Measurements from ENCODE around the gene PPEF2. TPM values are rescaled to one million over a fixed set of nuclear protein-coding genes. Genes with fewer than 3 reads are reported as not detected.

Gene PPEF2
- total RNA-seq, 1 donor from 2014 or later, result not detected

DNA sequence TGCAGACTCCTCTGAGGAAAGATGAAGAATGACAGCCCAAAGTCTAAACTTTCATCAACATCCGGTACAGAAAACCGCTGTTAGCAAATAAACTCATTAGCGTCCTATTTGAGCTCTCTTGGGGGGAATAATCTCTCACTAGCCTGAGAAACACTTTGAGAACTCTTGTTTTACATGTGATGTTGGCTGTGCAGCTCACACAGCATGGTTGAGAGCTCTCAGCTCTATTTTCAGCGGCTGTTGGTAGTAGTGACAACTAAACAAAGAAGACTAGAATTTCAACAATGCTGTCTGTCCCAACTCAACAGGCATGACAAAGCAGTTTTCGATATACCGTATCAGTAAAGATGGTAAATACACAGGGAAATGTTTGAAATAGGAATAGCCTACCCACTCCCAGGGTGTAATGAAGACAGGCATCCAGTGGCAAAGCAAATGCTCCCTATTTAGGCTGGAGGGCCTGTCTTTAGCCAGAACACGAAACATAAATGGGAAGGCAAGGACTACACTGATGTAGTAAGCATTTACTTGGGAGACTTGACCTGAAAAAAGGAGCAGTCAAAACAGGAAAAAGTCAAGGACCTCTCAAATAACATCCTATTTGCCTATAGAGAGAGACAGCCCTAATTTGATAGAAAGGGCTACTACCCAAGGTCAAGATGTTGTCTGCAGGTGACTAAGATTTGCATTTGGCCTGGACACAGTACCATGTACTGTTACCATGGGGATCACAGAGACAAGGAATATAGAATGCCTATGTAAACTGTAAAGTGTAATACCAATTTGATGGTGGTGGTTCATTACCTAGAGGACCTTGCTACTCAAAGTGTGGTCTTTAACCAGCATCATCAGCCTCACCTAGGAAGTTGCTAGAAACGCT is 60.4 kb downstream of the PPEF2 start:
- TF ChIP-seq, protein P1, sequence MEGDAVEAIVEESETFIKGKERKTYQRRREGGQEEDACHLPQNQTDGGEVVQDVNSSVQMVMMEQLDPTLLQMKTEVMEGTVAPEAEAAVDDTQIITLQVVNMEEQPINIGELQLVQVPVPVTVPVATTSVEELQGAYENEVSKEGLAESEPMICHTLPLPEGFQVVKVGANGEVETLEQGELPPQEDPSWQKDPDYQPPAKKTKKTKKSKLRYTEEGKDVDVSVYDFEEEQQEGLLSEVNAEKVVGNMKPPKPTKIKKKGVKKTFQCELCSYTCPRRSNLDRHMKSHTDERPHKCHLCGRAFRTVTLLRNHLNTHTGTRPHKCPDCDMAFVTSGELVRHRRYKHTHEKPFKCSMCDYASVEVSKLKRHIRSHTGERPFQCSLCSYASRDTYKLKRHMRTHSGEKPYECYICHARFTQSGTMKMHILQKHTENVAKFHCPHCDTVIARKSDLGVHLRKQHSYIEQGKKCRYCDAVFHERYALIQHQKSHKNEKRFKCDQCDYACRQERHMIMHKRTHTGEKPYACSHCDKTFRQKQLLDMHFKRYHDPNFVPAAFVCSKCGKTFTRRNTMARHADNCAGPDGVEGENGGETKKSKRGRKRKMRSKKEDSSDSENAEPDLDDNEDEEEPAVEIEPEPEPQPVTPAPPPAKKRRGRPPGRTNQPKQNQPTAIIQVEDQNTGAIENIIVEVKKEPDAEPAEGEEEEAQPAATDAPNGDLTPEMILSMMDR (IDR thresholded peaks at IDR 0.05; ENCODE audit: unreplicated experiment), result no peak
- Mint-ChIP-seq H3K4me1 (ENCODE audit: unreplicated experiment) (peaks cover 14% of the 10 kb centered on the region), H3K9me3 (ENCODE audit: unreplicated experiment) (no peaks in the 10 kb centered on the region), H3K27me3 (ENCODE audit: unreplicated experiment) (peaks cover 4% of the 10 kb centered on the region), H3K36me3 (ENCODE audit: low read depth, unreplicated experiment) (no peaks in the 10 kb centered on the region), H3K4me3 (ENCODE audit: unreplicated experiment) (no peak overlapping the region), H3K27ac (ENCODE audit: unreplicated experiment) (no peak overlapping the region)
- DNase-seq (ENCODE audit: low spot score), result no peak

DNA sequence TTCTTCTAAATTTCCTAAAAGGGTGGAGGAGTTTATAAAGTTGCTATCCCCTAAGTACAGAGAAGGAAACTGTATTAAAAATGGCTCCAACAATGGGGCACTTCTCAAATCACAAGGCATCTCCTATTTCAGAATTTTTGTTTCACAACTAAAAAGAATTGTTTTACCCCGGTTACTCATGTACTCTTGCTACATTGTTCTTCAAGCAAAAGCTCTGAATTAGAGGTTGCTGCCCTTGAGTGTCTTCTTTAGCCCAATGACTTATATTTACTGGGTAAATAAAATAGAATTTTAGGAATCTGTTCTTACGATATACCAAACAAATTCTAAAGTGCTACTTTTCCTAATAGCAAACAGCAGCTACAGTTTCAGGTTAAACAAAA is 67.5 kb downstream of the PPEF2 start:
- Mint-ChIP-seq H3K36me3 (ENCODE audit: low read depth, unreplicated experiment) (no peaks in the 10 kb centered on the region), H3K4me1 (ENCODE audit: unreplicated experiment) (peaks cover 5% of the 10 kb centered on the region), H3K27me3 (ENCODE audit: unreplicated experiment) (peaks cover 4% of the 10 kb centered on the region), H3K9me3 (ENCODE audit: unreplicated experiment) (no peaks in the 10 kb centered on the region), H3K27ac (ENCODE audit: unreplicated experiment) (no peak overlapping the region), H3K4me3 (ENCODE audit: unreplicated experiment) (no peak overlapping the region)
- DNase-seq (ENCODE audit: low spot score), result no peak
- TF ChIP-seq, protein P1 (IDR thresholded peaks at IDR 0.05; ENCODE audit: unreplicated experiment), result no peak

DNA sequence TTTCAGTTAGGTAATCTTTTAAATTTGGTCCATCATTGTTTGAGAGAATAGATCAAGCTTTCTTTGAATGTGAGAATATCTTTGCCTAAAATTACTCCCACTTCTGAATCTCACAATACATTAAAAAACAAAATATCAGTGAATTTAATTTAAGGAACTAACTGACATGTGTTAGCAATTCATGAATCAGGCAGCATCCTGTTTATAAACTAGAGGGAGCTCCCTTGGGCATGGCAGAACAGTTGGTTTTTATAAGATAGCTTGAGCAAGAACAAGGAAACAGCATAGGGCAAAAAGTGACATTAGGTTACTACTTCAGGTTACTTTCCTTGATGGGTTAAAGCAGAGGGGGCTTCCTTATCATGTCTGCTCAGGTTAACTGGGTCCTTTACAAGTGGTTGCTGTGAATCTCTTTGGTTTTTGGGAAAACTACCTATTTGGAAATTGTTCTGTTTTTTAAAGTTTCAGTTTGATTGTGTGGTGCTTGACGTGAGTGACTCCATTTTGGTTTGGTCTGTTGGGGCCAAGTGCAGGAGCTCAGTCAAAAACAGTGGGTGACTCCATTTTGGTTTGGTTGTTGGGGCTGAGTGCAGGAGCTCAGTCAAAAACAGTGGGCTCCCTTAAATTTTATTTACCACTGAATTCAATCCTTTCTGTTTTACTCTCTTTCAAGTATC is 68.0 kb downstream of the PPEF2 start:
- TF ChIP-seq, protein P1 (IDR thresholded peaks at IDR 0.05; ENCODE audit: unreplicated experiment), result no peak
- H3K36me3 Mint-ChIP-seq (ENCODE audit: low read depth, unreplicated experiment), result no peaks in the 10 kb centered on the region
- no peak overlapping the region for H3K27ac Mint-ChIP-seq (ENCODE audit: unreplicated experiment)
- H3K4me1 Mint-ChIP-seq (ENCODE audit: unreplicated experiment), result peaks cover 5% of the 10 kb centered on the region
- peaks cover 4% of the 10 kb centered on the region for H3K27me3 Mint-ChIP-seq (ENCODE audit: unreplicated experiment)
- DNase-seq (ENCODE audit: low spot score), result no peak
- no peaks in the 10 kb centered on the region for H3K9me3 Mint-ChIP-seq (ENCODE audit: unreplicated experiment)
- H3K4me3 Mint-ChIP-seq (ENCODE audit: unreplicated experiment), result no peak overlapping the region

DNA sequence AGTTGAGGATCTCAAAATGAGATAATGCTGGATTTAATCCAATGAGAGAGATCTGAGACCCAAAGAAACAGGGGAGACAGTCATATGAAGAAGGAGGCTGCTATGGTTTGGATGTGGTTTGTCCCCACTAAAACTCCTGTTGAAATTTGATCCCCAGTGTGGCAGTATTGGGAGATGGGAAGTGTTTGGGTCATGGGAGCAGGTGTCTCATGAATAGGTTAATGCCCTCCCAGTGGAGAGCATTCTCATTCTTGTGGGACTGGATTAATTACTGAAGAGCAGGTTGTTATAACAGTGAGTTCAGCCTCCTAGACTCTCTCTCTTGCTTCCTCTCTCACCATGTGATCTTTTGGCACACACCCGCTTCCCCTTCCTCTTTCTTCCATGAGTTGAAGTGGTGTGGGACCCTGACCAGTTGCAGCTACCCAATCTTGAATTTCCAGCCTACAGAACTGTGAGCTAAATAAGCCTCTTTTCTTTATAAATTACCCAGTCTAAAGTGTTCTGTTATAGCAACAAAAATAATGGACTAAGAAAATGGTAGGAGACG is 70.3 kb downstream of the PPEF2 start:
- Mint-ChIP-seq H3K27ac (ENCODE audit: unreplicated experiment) (no peak overlapping the region), H3K36me3 (ENCODE audit: low read depth, unreplicated experiment) (no peaks in the 10 kb centered on the region)

More for the DNA sequence above, 70.3 kb downstream of the PPEF2 start:
- Mint-ChIP-seq H3K27me3 (ENCODE audit: unreplicated experiment) (no peaks in the 10 kb centered on the region), H3K4me1 (ENCODE audit: unreplicated experiment) (peaks cover 5% of the 10 kb centered on the region), H3K4me3 (ENCODE audit: unreplicated experiment) (no peak overlapping the region), H3K9me3 (ENCODE audit: unreplicated experiment) (no peaks in the 10 kb centered on the region)
- TF ChIP-seq, protein P1 (IDR thresholded peaks at IDR 0.05; ENCODE audit: unreplicated experiment), result no peak
- no peak for DNase-seq (ENCODE audit: low spot score)
